Gastroesophageal sphincter (tissue), 2 donors: ENCODE measurements around the gene ANP32B.
"Not testable (repeated sequence)": the region's sequence is repeated elsewhere in the genome, so short reads cannot be mapped to it uniquely, and the experiment has no call there.

Experiments used
- EP300 ChIP-seq: sonication (generic); formaldehyde crosslinking; IDR thresholded peaks from one replicate; pipeline ENCODE4 v1.6.1; 2017; ENCODE audit warnings: antibody characterized with exemption, mild to moderate bottlenecking
- POLR2AphosphoS5 ChIP-seq: sonication (generic); formaldehyde crosslinking; IDR thresholded peaks from one replicate; pipeline ENCODE4 v1.6.1; 2017; ENCODE audit warnings: antibody characterized with exemption

DNA sequence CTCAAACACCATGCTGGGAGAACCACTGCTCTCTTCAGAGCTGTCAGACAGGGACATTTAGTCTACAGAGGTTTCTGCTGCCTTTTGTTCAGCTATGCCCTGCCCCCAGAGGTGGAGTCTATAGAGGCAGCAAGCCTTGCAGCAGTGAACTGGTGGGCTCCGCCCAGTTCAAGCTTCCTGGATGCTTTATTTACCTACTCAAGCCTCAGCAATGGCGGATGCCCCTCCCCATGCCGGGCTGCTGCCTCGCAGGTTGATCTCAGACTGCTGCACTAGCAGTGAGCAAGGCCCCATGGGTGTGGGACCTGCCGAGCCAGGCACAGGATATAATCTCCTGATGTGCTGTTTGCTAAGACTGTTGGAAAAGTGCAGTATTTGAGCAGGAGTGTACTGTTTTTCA is 32.3 kb upstream of the ANP32B start:
- TF ChIP-seq EP300, POLR2AphosphoS5: not testable (repeated sequence)
